ENCODE data around the gene ARID4B. TPM values are rescaled to one million over a fixed set of nuclear protein-coding genes. Genes with fewer than 3 reads are reported as not detected.

Gene ARID4B
- total and polyA plus RNA-seq, 7 experiments from 2014 or later, result 60.8 to 124 (median 86.3) TPM

DNA sequence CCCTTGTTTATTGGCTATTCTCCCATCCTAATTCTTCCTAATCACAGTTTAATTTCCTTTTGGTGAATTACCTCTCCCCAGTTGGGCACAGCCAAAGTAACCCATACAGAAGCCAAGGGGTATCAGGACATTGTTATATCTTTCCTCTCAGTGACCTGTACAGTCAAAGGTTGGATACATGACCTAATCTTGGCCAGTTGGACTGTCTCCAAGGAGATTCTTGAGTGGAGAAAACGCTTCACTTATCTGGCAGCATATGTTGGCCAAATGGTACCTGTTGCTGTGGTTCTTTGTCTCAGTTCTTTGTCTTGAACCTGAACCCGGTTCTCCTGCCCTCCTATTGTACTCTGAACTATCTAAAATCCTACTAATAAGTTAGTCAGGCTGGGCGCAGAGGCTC, 23.9 kb upstream of the ARID4B start:
- Mint-ChIP-seq H3K36me3 (peaks cover 0 to 10% (median 0%) of the 10 kb centered on the region in 5 donors), H3K4me1 (peaks cover 0 to 2% (median 0%) of the 10 kb centered on the region in 7 donors)
- CTCF ChIA-PET, result no interaction called here

DNA sequence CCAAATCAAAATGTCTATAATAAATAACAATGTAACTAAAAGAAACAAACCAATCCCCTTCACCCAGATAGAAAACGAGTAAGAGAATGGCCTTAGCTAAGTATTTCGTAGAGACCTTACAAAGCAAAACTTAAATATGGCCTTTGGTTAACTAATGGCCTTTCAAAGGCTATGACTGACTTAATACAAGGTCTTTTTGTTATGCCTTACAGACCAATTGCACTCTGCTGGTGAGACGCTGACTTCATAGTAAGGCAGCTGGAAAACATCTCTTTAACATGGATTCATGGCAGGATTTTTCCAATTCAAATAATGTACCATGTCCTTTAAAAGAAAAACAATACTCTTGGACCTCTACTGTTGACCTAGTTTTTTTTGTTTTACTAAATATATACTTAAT, 23.5 kb upstream of the ARID4B start:
- H3K36me3 ChIP-seq (ENCODE audit: control insufficient read depth in 2 of 3, insufficient read depth in 3 of 3, low read length in 3 of 3), result peaks cover 0 to 6% (median 0%) of the 10 kb centered on the region in 3 experiments
- Mint-ChIP-seq H3K36me3 (peaks cover 0 to 12% (median 0%) of the 10 kb centered on the region in 5 donors), H3K27me3 (no peaks in the 10 kb centered on the region), H3K9me3 (no peaks in the 10 kb centered on the region), H3K27ac (no peak overlapping the region), H3K4me3 (no peak overlapping the region), H3K4me1 (no peaks in the 10 kb centered on the region)
- H3K27me3 ChIP-seq (ENCODE audit: control insufficient read depth in 2 of 2, insufficient read depth in 2 of 2, low read length in 2 of 2), result no peaks in the 10 kb centered on the region
- no peaks in the 10 kb centered on the region for H3K4me1 ChIP-seq (ENCODE audit: control insufficient read depth in 2 of 2, insufficient read depth in 2 of 2, low read length in 2 of 2)
- DNase-seq, result no peak
- ATAC-seq, result no peak
- intact Hi-C loops (cut with micrococcal nuclease), result no loop called here
- no peak overlapping the region for H3K4me3 ChIP-seq (ENCODE audit: low read length)
- H3K9me3 ChIP-seq (ENCODE audit: control insufficient read depth in 2 of 3, low read length in 3 of 3), result no peaks in the 10 kb centered on the region
- ChIA-PET POLR2A (no interaction called here), CTCF (no interaction called here)
- H3K27ac ChIP-seq (ENCODE audit: low read depth, low read length), result no peak overlapping the region

More for the DNA sequence above, 23.9 kb upstream of the ARID4B start:
- no peaks in the 10 kb centered on the region for H3K27me3 ChIP-seq (ENCODE audit: control insufficient read depth in 2 of 2, insufficient read depth in 2 of 2, low read length in 2 of 2)
- no peak overlapping the region for H3K27ac ChIP-seq (ENCODE audit: low read depth, low read length)
- ATAC-seq, result no peak
- H3K4me1 ChIP-seq (ENCODE audit: control insufficient read depth in 2 of 2, insufficient read depth in 2 of 2, low read length in 2 of 2), result no peaks in the 10 kb centered on the region
- no peaks in the 10 kb centered on the region for H3K9me3 Mint-ChIP-seq
- peaks cover 0 to 1% (median 0%) of the 10 kb centered on the region in 3 experiments for H3K36me3 ChIP-seq (ENCODE audit: control insufficient read depth in 2 of 3, insufficient read depth in 3 of 3, low read length in 3 of 3)
- H3K4me3 ChIP-seq (ENCODE audit: low read length), result no peak overlapping the region
- intact Hi-C loops (cut with micrococcal nuclease), result no loop called here
- DNase-seq, result no peak
- no peak overlapping the region for H3K4me3 Mint-ChIP-seq
- POLR2A ChIA-PET, result no interaction called here
- no peak overlapping the region for H3K27ac Mint-ChIP-seq
- H3K9me3 ChIP-seq (ENCODE audit: control insufficient read depth in 2 of 3, low read length in 3 of 3), result no peaks in the 10 kb centered on the region
- no peaks in the 10 kb centered on the region for H3K27me3 Mint-ChIP-seq

DNA sequence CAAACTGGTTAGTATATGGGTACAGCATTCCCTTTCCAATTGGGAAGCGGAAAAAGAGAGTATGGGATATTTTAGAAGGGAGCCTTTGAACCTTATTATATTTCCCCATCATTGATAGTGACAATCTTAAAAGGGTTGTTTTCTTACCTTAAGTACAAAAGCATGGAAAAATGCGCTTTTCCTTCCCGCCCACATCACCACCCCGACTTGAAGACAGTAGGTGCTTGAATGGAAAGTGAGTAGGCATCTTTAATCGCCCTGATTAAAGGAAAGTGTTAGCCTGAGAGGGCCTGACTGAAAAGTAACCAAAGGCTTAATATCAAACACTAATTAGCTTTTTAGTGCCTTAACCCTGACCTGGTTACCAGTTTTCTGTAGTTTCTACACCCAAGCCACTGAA, 15.7 kb upstream of the ARID4B start:
- Mint-ChIP-seq H3K9me3 (no peaks in the 10 kb centered on the region), H3K36me3 (peaks cover 13 to 28% (median 17%) of the 10 kb centered on the region in 5 donors), H3K27me3 (no peaks in the 10 kb centered on the region), H3K4me1 (peaks cover 0 to 19% (median 13%) of the 10 kb centered on the region in 7 donors), H3K4me3 (no peak overlapping the region), H3K27ac (peak overlapping the region in 5 of 9 donors; percentile 19 to 64 (median 42))
- peaks cover 0 to 52% (median 5%) of the 10 kb centered on the region in 3 experiments for H3K36me3 ChIP-seq (ENCODE audit: control insufficient read depth in 2 of 3, insufficient read depth in 3 of 3, low read length in 3 of 3)
- DNase-seq, result no peak
- H3K4me3 ChIP-seq (ENCODE audit: low read length), result no peak overlapping the region
- ChIA-PET POLR2A (interaction anchor here (0.7 to 0.8 kb wide), 2 partner anchors 15 to 361 kb away, joined by 4 to 6 read pairs; no protein-coding TSS in a partner anchor), CTCF (no interaction called here)
- intact Hi-C loops (cut with micrococcal nuclease), result no loop called here
- no peak for ATAC-seq
- no peaks in the 10 kb centered on the region for H3K9me3 ChIP-seq (ENCODE audit: control insufficient read depth in 2 of 3, low read length in 3 of 3)
- H3K4me1 ChIP-seq (ENCODE audit: control insufficient read depth in 2 of 2, insufficient read depth in 2 of 2, low read length in 2 of 2), result no peaks in the 10 kb centered on the region
- H3K27me3 ChIP-seq (ENCODE audit: control insufficient read depth in 2 of 2, insufficient read depth in 2 of 2, low read length in 2 of 2), result no peaks in the 10 kb centered on the region
- H3K27ac ChIP-seq (ENCODE audit: low read depth, low read length), result no peak overlapping the region

DNA sequence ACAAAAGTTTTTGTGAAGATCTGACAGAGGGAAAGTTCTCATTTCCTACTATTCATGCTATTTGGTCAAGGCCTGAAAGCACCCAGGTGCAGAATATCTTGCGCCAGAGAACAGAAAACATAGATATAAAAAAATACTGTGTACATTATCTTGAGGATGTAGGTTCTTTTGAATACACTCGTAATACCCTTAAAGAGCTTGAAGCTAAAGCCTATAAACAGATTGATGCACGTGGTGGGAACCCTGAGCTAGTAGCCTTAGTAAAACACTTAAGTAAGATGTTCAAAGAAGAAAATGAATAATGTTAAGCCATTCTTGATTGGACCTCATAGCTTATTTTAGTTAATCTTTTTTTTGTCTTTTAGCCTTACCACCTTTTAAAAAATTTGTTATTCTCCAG, 14.5 kb upstream of the ARID4B start:
- no peak overlapping the region for H3K4me3 Mint-ChIP-seq
- ChIA-PET CTCF (interaction anchor here (0.7 kb wide), 1 partner anchor 717 kb away, joined by 3 read pairs; no protein-coding TSS in a partner anchor), POLR2A (no interaction called here)
- Histone ChIP-seq H3K27me3 (ENCODE audit: control insufficient read depth in 2 of 2, insufficient read depth in 2 of 2, low read length in 2 of 2) (no peaks in the 10 kb centered on the region), H3K36me3 (ENCODE audit: control insufficient read depth in 2 of 3, insufficient read depth in 3 of 3, low read length in 3 of 3) (peaks cover 0 to 57% (median 5%) of the 10 kb centered on the region in 3 experiments), H3K4me3 (ENCODE audit: low read length) (no peak overlapping the region), H3K9me3 (ENCODE audit: control insufficient read depth in 2 of 3, low read length in 3 of 3) (no peaks in the 10 kb centered on the region), H3K4me1 (ENCODE audit: control insufficient read depth in 2 of 2, insufficient read depth in 2 of 2, low read length in 2 of 2) (peaks cover 0 to 1% of the 10 kb centered on the region in 2 donors), H3K27ac (ENCODE audit: low read depth, low read length) (peak overlapping the region; percentile 29)
- DNase-seq (no peak), ATAC-seq (no peak)
- peak overlapping the region in 3 of 9 donors; percentile 46 to 63 (median 52) for H3K27ac Mint-ChIP-seq
- no peaks in the 10 kb centered on the region for H3K27me3 Mint-ChIP-seq
- intact Hi-C loops (cut with micrococcal nuclease), result no loop called here
- peaks cover 13 to 33% (median 17%) of the 10 kb centered on the region in 5 donors for H3K36me3 Mint-ChIP-seq
- H3K4me1 Mint-ChIP-seq, result peaks cover 3 to 24% (median 16%) of the 10 kb centered on the region in 7 donors
- no peaks in the 10 kb centered on the region for H3K9me3 Mint-ChIP-seq

DNA sequence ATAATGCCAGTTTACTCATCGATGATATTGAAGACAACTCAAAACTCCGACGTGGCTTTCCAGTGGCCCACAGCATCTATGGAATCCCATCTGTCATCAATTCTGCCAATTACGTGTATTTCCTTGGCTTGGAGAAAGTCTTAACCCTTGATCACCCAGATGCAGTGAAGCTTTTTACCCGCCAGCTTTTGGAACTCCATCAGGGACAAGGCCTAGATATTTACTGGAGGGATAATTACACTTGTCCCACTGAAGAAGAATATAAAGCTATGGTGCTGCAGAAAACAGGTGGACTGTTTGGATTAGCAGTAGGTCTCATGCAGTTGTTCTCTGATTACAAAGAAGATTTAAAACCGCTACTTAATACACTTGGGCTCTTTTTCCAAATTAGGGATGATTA, 14.1 kb upstream of the ARID4B start:
- peak overlapping the region in 2 of 9 donors; percentile 46 to 63 for H3K27ac Mint-ChIP-seq
- ATAC-seq, result no peak
- DNase-seq, result no peak

DNA sequence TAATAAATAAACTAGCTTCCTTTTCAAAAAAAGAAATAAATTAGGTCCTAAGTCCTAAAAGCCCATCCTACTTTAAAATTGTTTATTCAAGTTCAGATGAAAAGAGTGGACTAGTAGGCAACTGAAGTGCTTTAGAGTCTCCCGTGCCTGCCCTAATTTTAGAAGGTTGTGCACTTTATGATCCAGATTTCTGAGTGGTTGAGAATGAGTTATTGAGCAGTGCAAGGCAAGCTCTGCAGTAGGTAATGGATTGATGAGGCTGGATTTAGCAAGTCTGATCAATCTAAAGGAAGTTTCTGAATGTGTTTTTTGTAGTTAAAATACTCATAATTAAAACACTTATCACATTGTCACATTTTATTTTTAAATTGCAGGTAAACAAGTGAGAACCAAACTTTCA, 13.4 kb upstream of the ARID4B start:
- no peaks in the 10 kb centered on the region for H3K27me3 Mint-ChIP-seq
- ChIA-PET CTCF (interaction anchor here (0.8 to 1.3 kb wide), 3 partner anchors 11 to 83 kb away, joined by 3 to 4 read pairs (median 3); no protein-coding TSS in a partner anchor), POLR2A (interaction anchor here (0.8 kb wide), 1 partner anchor 90 kb away, joined by 3 read pairs; no protein-coding TSS in a partner anchor)
- peaks cover 9 to 34% (median 25%) of the 10 kb centered on the region in 7 donors for H3K4me1 Mint-ChIP-seq
- Histone ChIP-seq H3K36me3 (ENCODE audit: control insufficient read depth in 2 of 3, insufficient read depth in 3 of 3, low read length in 3 of 3) (peaks cover 0 to 51% (median 5%) of the 10 kb centered on the region in 3 experiments), H3K9me3 (ENCODE audit: control insufficient read depth in 2 of 3, low read length in 3 of 3) (no peaks in the 10 kb centered on the region), H3K4me3 (ENCODE audit: low read length) (no peak overlapping the region), H3K27ac (ENCODE audit: low read depth, low read length) (no peak overlapping the region), H3K4me1 (ENCODE audit: control insufficient read depth in 2 of 2, insufficient read depth in 2 of 2, low read length in 2 of 2) (peaks cover 0 to 13% of the 10 kb centered on the region in 2 donors), H3K27me3 (ENCODE audit: control insufficient read depth in 2 of 2, insufficient read depth in 2 of 2, low read length in 2 of 2) (no peaks in the 10 kb centered on the region)
- DNase-seq, result no peak
- no peaks in the 10 kb centered on the region for H3K9me3 Mint-ChIP-seq
- peak overlapping the region in 2 of 9 donors; percentile 79 to 82 for H3K27ac Mint-ChIP-seq
- intact Hi-C loops (cut with micrococcal nuclease), result no loop called here
- no peak for ATAC-seq
- H3K4me3 Mint-ChIP-seq, result no peak overlapping the region
- H3K36me3 Mint-ChIP-seq, result peaks cover 15 to 39% (median 23%) of the 10 kb centered on the region in 5 donors

More for the DNA sequence above, 14.1 kb upstream of the ARID4B start:
- intact Hi-C loops (cut with micrococcal nuclease), result no loop called here
- Mint-ChIP-seq H3K4me1 (peaks cover 4 to 28% (median 19%) of the 10 kb centered on the region in 7 donors), H3K27me3 (no peaks in the 10 kb centered on the region), H3K36me3 (peaks cover 14 to 34% (median 19%) of the 10 kb centered on the region in 5 donors), H3K9me3 (no peaks in the 10 kb centered on the region), H3K4me3 (no peak overlapping the region)
- H3K36me3 ChIP-seq (ENCODE audit: control insufficient read depth in 2 of 3, insufficient read depth in 3 of 3, low read length in 3 of 3), result peaks cover 0 to 57% (median 5%) of the 10 kb centered on the region in 3 experiments
- no peaks in the 10 kb centered on the region for H3K27me3 ChIP-seq (ENCODE audit: control insufficient read depth in 2 of 2, insufficient read depth in 2 of 2, low read length in 2 of 2)
- ChIA-PET POLR2A (interaction anchor here (0.8 kb wide), 1 partner anchor 91 kb away, joined by 3 read pairs; no protein-coding TSS in a partner anchor), CTCF (interaction anchor here (0.7 kb wide), 1 partner anchor 717 kb away, joined by 3 read pairs; no protein-coding TSS in a partner anchor)
- no peak overlapping the region for H3K4me3 ChIP-seq (ENCODE audit: low read length)
- no peaks in the 10 kb centered on the region for H3K9me3 ChIP-seq (ENCODE audit: control insufficient read depth in 2 of 3, low read length in 3 of 3)
- H3K27ac ChIP-seq (ENCODE audit: low read depth, low read length), result peak overlapping the region; percentile 29
- H3K4me1 ChIP-seq (ENCODE audit: control insufficient read depth in 2 of 2, insufficient read depth in 2 of 2, low read length in 2 of 2), result peaks cover 0 to 6% of the 10 kb centered on the region in 2 donors

Data from naive thymus-derived CD4-positive, alpha-beta T cell (primary cell).